IMR-90 (cell line): Measurements from ENCODE around the gene GRHL3.

Experiments
- BHLHE40 ChIP-seq: fragments of 150-350 bp; IDR thresholded peaks from 2 replicates; pipeline ENCODE4 v1.6.1; 2016; ENCODE audit warnings: mild to moderate bottlenecking, low read depth, low read length
- CEBPB ChIP-seq: IDR thresholded peaks from 2 replicates; pipeline ENCODE4 v1.6.1; 2012; ENCODE audit warnings: low read depth, low read length, improper control_type of control experiment
- CHD1 ChIP-seq: IDR thresholded peaks from 2 replicates; pipeline ENCODE4 v1.6.1; 2012; ENCODE audit warnings: low read depth, low read length, improper control_type of control experiment
- CTCF ChIP-seq: conservative IDR thresholded peaks from 2 replicates; pipeline ENCODE4 v1.5.1; 2012; ENCODE audit warnings: mild to moderate bottlenecking, low read depth, low read length, improper control_type of control experiment
- ELK1 ChIP-seq: fragments of 150-350 bp; IDR thresholded peaks from 2 replicates; pipeline ENCODE4 v1.6.1; 2016; ENCODE audit warnings: low read depth, mild to moderate bottlenecking, low read length, moderate library complexity, borderline replicate concordance
- MAFK ChIP-seq: IDR thresholded peaks from 2 replicates; pipeline ENCODE4 v1.6.1; 2012; ENCODE audit warnings: low read depth, low read length, improper control_type of control experiment
- POLR2A ChIP-seq: IDR thresholded peaks from 2 replicates; pipeline ENCODE4 v1.6.1; 2012; ENCODE audit warnings: mild to moderate bottlenecking, low read depth, low read length
- RAD21 ChIP-seq: IDR thresholded peaks from 2 replicates; pipeline ENCODE4 v1.6.1; 2012; ENCODE audit warnings: low read length, improper control_type of control experiment
- SMC3 ChIP-seq: fragments of 150-350 bp; IDR thresholded peaks from 2 replicates; pipeline ENCODE4 v1.6.1; 2016; ENCODE audit warnings: low read depth, mild to moderate bottlenecking, antibody characterized with exemption, low read length, moderate library complexity
- USF2 ChIP-seq: fragments of 150-350 bp; IDR thresholded peaks from 2 replicates; pipeline ENCODE4 v1.6.1; 2017; ENCODE audit warnings: mild to moderate bottlenecking, antibody characterized with exemption, low read length, low read depth

DNA sequence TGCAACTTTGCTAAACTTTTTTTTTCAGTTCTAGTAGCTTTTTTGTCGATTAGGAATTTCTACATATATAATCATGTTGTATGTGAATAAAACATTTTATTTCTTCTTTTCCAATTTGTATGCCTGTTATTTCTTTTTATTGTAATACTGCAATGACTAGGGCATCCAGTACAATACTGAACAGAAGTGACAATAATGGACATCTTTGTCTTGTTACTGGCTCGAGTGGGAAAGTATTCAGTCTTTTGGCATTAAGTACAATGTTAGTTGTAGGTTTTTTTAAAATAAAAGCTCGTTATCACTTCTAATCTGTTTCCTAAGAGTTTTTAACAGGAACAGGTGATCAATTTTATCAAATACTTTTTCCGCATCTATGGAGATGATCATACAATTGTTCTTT, 84.6 kb downstream of the GRHL3 start:
- no peak for TF ChIP-seq CTCF
- no peak for TF ChIP-seq SMC3
- TF ChIP-seq POLR2A = no peak
- no peak for TF ChIP-seq MAFK
- TF ChIP-seq USF2 = no peak
- no peak for TF ChIP-seq ELK1
- TF ChIP-seq BHLHE40 = no peak
- no peak for TF ChIP-seq CEBPB
- no peak for TF ChIP-seq RAD21
- no peak for TF ChIP-seq CHD1
